Ectodermal cell (in vitro differentiated cells): Measurements from ENCODE around the gene FUOM. TPM values are rescaled to one million over a fixed set of nuclear protein-coding genes. Genes with fewer than 3 reads are reported as not detected.
A peak's percentile ranks its signal among the peaks of the same experiment; 100 is the strongest.

Experiments
- H3K27ac ChIP-seq: 2 replicates; pipeline ENCODE4 v1.7.0; 2013; ENCODE audit warnings: mild to moderate bottlenecking, low read depth, low read length; ENCODE audit not compliant: insufficient read depth, poor library complexity, severe bottlenecking
- H3K27me3 ChIP-seq: 2 replicates; pipeline ENCODE4 v1.7.0; 2013; ENCODE audit warnings: mild to moderate bottlenecking, low read length; ENCODE audit not compliant: insufficient read depth, control insufficient read depth, poor library complexity, severe bottlenecking
- H3K36me3 ChIP-seq: one replicate; pipeline ENCODE4 v1.7.0; 2013; ENCODE audit warnings: low read length; ENCODE audit not compliant: control insufficient read depth, insufficient read depth
- H3K4me1 ChIP-seq: one replicate; pipeline ENCODE4 v1.7.0; 2013; ENCODE audit warnings: low read length; ENCODE audit not compliant: control insufficient read depth, insufficient read depth
- H3K4me3 ChIP-seq: 2 replicates; pipeline ENCODE4 v1.7.0; 2013; ENCODE audit warnings: low read depth, low read length, control low read depth; ENCODE audit not compliant: insufficient read depth
- H3K9me3 ChIP-seq: 2 replicates; pipeline ENCODE4 v1.7.0; 2013; ENCODE audit warnings: mild to moderate bottlenecking, low read length, moderate library complexity; ENCODE audit not compliant: control insufficient read depth
- WGBS, 2 experiments: methylation state at CpG; one replicate each; pipeline ENCODE4 v1.1.7; 2013; ENCODE audit warnings: missing lambda C conversion rate in 2 of 2; 5-methylcytosine and 5-hydroxymethylcytosine counted together
- polyA plus RNA-seq, 4 experiments: library from polyadenylated mRNA; stranded (reverse); fragments of 50-300 nt; gene quantifications; one replicate each; pipeline ENCODE4 v1.2.3, GENCODE V29; 2013

The FUOM gene, protein sequence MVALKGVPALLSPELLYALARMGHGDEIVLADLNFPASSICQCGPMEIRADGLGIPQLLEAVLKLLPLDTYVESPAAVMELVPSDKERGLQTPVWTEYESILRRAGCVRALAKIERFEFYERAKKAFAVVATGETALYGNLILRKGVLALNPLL
- 13.3 TPM for polyA plus RNA-seq (2013, experiment 1 of 4)
- 16.7 TPM for polyA plus RNA-seq (2013, experiment 2 of 4)
- 11.7 TPM for polyA plus RNA-seq (2013, experiment 3 of 4)
- 11.8 TPM for polyA plus RNA-seq (2013, experiment 4 of 4)

DNA sequence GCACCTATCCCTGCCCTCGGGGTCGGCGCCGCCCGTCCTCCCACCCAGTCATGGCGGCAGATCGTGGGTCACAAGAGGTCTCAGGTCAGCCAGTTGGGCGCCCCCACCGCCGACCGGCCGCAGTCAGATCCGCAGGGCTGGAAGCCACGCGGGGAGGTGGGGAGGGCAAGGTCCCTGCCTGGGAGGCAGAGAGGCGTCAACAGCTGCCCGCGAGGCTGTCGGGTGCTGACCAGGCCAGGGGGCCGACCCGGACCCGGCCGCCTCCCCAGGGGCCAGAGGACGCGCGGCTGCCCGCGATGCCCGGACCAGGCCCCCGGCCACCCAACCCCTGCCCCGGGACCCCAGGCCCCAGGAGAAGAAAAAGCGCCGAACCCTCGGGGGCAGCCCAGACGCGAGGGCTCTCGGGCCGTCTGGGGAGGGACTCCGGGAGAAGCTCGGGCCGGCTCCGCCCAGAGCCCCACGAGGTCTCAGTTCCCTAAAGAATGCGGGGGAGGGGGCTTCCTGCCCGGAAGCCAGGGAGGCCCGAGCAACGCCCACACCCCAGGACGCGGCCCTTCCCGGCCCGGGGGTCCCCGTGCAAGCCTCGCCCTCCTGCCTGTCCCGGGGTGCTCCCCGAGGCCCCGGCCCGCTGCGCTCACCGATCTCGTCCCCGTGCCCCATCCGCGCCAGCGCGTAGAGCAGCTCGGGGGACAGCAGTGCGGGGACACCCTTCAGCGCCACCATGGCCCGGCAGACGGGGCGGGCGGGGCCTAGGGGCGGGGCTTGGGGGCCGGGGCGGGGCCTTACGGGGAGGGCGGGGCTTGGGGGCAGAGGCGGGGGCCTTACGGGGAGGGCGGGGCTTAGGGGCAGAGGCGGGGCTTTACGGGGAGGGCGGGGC, at the start of gene FUOM:
TSS of gene FUOM (minus strand) at position 735 of the 877 bp plus-strand sequence. CDS start at position 723, 12 bp downstream.
- no peak within 1 kb of the TSS for H3K27ac ChIP-seq
- peaks cover 3% of the 10 kb centered on the region for H3K36me3 ChIP-seq
- peaks cover 8% of the 10 kb centered on the region for H3K4me1 ChIP-seq
- peak within 1 kb of the TSS; percentile 69 for H3K4me3 ChIP-seq
- H3K27me3 ChIP-seq, result peaks cover 8% of the 10 kb centered on the region
- 1% methylated on average over 79 to 81 of the region's 83 CpGs for WGBS, 2 experiments
- no peaks in the 10 kb centered on the region for H3K9me3 ChIP-seq

DNA sequence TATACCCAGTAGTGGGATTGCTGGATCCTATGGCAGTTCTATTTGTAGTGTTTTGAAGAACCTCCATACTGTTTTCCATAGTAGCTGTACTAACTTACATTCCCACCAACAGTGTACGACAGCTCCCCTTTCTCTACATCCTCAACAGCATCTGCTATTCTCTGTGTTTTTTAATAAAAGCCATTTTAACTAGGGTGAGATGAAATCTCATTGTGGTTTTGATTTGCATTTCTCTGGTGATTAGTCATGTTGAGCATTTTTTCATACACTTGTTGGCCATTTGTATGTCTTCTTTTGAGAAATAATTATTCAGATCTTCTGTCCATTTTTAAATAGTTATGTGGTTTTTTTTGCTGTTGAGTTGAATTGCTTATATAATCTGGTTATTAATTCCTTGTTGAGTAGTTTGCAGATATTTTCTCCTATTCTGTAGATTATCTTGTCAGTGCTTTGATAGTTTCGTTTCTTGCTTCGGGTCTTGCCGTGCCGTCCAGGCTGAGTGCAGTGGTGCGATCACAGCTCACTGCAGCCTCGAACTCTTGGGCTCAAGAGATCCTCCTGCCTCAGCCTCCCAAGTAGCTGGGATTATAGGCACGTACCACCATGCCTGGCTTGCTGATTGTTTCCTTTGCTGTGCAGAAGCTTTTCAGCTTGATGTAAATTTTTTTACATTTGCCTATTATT, 48.2 kb upstream of the FUOM start:
- Histone ChIP-seq H3K36me3 (peaks cover 38% of the 10 kb centered on the region), H3K4me1 (no peaks in the 10 kb centered on the region), H3K27ac (no peak overlapping the region), H3K27me3 (no peaks in the 10 kb centered on the region), H3K4me3 (no peak overlapping the region), H3K9me3 (peaks cover 2% of the 10 kb centered on the region)
- 94 to 95% methylated on average over 8 of the region's 8 CpGs for WGBS, 2 experiments

DNA sequence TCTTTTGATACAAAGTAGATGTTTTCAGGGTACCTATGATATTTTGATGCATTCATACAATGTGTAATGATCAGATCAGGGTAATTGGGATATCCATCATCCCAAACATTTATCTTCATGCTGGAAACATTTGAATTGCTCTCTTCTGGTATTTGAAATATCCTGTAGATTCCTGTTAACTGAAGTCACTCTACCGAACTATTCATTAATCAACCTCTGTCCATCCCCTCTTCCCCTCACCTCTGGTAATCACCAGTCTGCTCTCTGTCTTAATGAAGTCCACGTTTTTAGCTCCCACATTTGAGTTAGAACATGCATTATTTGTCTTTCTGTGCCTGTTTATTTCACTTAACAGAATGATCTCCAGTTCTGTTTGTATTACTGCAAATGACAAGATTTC, 47.5 kb upstream of the FUOM start:
- Histone ChIP-seq H3K9me3 (no peaks in the 10 kb centered on the region), H3K27ac (no peak overlapping the region), H3K36me3 (peaks cover 37% of the 10 kb centered on the region), H3K4me3 (no peak overlapping the region), H3K4me1 (no peaks in the 10 kb centered on the region), H3K27me3 (no peaks in the 10 kb centered on the region)
- WGBS, 2 experiments, result 82 to 83% methylated on average over 2 of the region's 2 CpGs

DNA sequence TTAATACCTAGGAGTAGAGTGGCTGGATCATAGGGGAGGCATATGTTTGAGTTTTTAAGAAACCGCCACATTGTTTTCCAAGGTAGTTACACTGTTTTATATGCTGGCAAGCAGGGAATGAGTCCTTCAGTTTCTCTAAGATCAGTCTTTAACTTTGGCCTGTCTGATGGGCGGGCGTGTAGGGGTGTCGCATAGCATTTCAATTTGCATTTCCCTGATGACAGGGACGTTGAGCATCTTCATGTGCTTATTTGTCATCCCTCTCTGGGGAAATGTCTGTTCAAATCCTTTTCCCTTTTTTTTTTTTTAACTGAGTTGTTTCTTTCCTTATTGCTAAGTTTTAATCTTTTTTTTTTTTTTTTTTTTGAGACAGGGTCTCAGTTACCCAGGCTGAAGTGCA, 46.0 kb upstream of the FUOM start:
- Histone ChIP-seq H3K27ac (no peak overlapping the region), H3K36me3 (peaks cover 34% of the 10 kb centered on the region), H3K9me3 (no peaks in the 10 kb centered on the region), H3K4me3 (no peak overlapping the region), H3K27me3 (no peaks in the 10 kb centered on the region), H3K4me1 (no peaks in the 10 kb centered on the region)
- 95 to 97% methylated on average over 5 of the region's 5 CpGs for WGBS, 2 experiments

DNA sequence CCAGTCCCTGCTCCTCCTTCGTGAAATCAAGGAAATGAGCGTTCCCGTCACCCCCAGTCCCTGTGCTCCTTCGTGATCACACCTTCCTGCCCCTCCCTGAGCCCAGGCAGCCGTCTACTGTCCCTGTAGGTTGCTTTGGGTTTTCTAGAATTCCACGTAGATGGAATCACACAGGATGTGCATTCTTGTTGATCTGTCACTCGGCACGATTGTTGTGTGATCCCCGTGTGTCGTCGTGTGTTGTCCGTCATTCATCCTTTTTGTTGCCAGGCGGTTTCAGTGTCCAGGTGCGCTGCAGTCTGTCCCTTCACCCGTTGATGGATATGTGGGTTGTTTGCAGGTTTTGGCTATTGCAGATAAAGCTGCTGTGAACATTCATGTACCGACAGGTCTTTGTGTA, 45.5 kb upstream of the FUOM start:
- WGBS, 2 experiments, result 88 to 89% methylated on average over 16 of the region's 16 CpGs
- H3K27me3 ChIP-seq, result no peaks in the 10 kb centered on the region
- no peak overlapping the region for H3K27ac ChIP-seq
- no peaks in the 10 kb centered on the region for H3K4me1 ChIP-seq
- H3K9me3 ChIP-seq, result no peaks in the 10 kb centered on the region
- H3K4me3 ChIP-seq, result no peak overlapping the region
- peaks cover 37% of the 10 kb centered on the region for H3K36me3 ChIP-seq

DNA sequence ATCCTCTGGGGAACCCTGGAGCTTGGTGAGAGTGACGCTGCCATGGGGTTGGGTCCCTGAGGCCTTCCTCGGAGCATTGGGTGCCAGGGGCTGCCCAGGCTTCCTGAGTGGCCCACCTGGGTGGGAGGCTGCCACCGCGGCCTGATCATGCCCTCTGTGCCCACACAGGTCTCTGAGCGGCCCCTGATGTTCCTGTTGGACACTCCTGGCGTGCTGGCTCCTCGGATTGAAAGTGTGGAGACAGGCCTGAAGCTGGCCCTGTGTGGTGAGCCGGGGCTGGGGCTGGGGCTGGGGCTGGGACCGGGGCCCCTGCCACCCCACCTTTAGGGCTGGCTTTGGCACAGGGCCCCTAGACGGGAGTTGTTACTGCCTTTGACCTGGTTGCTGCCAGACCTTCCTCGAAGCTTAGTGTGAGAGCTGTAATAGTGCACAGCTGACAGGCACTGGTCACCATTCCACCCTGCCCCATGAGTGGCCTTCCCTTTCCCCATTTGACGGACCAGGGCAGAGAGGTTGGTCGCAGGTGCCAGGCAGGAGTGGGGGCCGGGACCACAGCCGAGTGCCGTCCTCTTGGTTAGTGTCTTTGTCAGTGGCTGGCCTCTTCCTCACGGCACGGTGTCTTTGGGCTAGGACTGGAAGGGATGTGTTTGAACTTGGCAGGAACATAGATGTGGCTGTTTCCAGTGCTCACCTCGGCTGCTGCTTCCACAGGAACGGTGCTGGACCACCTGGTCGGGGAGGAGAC, 44.3 kb upstream of the FUOM start:
- Histone ChIP-seq H3K36me3 (peaks cover 33% of the 10 kb centered on the region), H3K4me3 (no peak overlapping the region), H3K27ac (no peak overlapping the region), H3K9me3 (no peaks in the 10 kb centered on the region), H3K4me1 (no peaks in the 10 kb centered on the region), H3K27me3 (no peaks in the 10 kb centered on the region)
- 96 to 97% methylated on average over 21 of the region's 21 CpGs for WGBS, 2 experiments

DNA sequence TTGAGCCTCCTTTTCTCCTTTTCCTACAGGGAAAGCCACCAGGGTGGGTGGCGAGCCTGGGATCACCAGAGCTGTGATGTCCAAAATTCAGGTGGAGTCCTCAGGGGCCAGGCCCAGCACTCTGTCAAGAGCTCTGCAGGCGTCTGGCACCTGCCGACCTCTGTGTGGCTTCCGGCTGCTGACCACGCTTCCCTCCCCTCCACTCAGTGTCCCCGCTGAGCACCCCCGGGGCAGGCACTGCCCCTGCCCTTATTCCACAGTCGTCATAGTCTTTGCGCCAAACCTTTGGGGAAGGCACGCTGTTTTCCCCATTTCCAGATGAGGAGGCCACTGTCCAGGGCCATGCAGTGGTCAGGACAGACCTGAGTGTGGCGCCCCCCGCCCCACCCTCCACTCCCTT, 43.7 kb upstream of the FUOM start:
- no peaks in the 10 kb centered on the region for H3K4me1 ChIP-seq
- H3K27ac ChIP-seq, result no peak overlapping the region
- 95 to 96% methylated on average over 12 of the region's 12 CpGs for WGBS, 2 experiments
- peaks cover 37% of the 10 kb centered on the region for H3K36me3 ChIP-seq
- H3K9me3 ChIP-seq, result no peaks in the 10 kb centered on the region
- H3K4me3 ChIP-seq, result no peak overlapping the region
- no peaks in the 10 kb centered on the region for H3K27me3 ChIP-seq

DNA sequence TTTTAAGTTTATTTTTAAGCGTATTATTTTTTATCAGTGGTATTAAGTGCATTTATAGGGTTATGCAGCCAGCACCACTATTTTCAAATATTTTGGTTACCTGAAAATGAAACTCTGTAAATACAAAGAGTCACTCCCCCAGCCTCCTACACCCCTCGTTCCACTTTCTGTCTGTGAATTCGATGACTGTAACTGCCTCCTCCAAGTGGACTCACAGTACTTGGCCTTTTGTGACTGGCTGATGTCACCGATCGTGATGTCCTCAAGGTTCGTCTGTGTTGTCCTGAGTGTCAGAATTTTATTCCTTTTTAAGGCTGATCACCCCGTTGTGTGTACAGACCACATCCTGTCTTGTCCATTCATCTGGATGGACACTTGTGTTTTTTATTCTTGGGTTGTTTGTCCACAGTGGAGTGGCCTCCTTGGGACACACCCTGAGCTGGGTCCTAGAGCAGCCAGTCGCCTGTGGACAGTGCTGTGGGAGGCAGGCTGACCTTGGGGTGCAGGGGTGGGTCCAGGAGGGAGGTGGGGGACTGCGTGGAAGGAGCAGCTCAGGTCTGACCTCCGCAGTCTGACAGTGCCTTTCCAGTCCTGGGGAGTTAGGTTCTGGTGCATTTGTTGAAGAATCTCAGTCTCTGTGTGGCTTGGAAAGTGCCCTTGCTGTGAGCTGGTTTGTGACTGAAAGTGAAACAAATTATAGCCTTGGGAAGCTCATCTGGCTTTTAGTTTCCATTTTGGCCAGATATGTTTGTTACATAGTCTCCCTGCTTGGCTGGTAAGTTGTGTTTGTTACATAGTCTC, 43.0 kb upstream of the FUOM start:
- Histone ChIP-seq H3K4me3 (no peak overlapping the region), H3K9me3 (no peaks in the 10 kb centered on the region), H3K27ac (no peak overlapping the region), H3K27me3 (no peaks in the 10 kb centered on the region), H3K4me1 (no peaks in the 10 kb centered on the region), H3K36me3 (peaks cover 41% of the 10 kb centered on the region)
- 96 to 98% methylated on average over 9 of the region's 10 CpGs for WGBS, 2 experiments

DNA sequence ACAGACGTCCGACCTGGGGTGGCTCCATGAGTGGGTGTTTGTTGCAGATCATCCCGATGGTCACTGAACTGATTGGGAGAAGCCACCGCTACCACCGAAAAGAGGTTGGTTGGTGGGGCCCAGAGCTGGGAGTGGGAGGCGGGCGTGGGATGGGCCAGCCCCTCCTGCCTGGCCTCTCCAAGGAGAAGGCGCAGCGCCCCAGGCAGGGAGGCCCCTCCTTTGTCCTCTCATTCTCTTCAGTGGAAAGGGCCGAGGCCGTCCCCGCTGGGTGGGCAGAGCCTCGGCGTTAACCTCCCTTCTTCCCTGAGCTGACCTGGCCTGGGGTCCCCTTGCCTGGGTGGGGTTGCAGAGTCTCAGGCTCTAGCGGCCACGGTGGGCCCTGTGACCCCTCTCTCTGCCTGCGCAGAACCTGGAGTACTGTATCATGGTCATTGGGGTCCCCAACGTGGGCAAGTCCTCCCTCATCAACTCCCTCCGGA, 41.3 kb upstream of the FUOM start:
- WGBS, 2 experiments, result 94 to 96% methylated on average over 19 of the region's 19 CpGs
- Histone ChIP-seq H3K9me3 (no peaks in the 10 kb centered on the region), H3K27ac (no peak overlapping the region), H3K27me3 (no peaks in the 10 kb centered on the region), H3K4me1 (no peaks in the 10 kb centered on the region), H3K36me3 (peaks cover 41% of the 10 kb centered on the region), H3K4me3 (no peak overlapping the region)
